ENCODE data around the gene GAGE2A. TPM values are rescaled to one million over a fixed set of nuclear protein-coding genes. Genes with fewer than 3 reads are reported as not detected.

Gene GAGE2A
- total and polyA plus RNA-seq, 2 of the 13 experiments (the other 11 are each of a cell fraction or from before 2014, with no cell fraction given) = not detected

- TF ChIP-seq SIX4 (CRISPR knock-in tag; IDR thresholded peaks at IDR 0.05) (no peak), ZBTB20 (CRISPR knock-in tag; IDR thresholded peaks at IDR 0.05; ENCODE audit: borderline replicate concordance, low read depth) (peak; percentile 47; the same call in 1 of the 2 replicates), ZNF597 (CRISPR knock-in tag; IDR thresholded peaks at IDR 0.05) (no peak), PAXIP1 (CRISPR knock-in tag; conservative IDR thresholded peaks at IDR 0.05) (peak; percentile 74), ZSCAN9 (CRISPR knock-in tag; IDR thresholded peaks at IDR 0.05; ENCODE audit: borderline replicate concordance) (no peak), GLMP (CRISPR knock-in tag; IDR thresholded peaks at IDR 0.05; ENCODE audit: borderline replicate concordance) (no peak), ZBTB7A (CRISPR knock-in tag; IDR thresholded peaks at IDR 0.05) (no peak), XRCC5 (optimal IDR thresholded peaks at IDR 0.05; ENCODE audit: low read length) (no peak), ZNF792 (CRISPR knock-in tag; IDR thresholded peaks at IDR 0.05) (no peak), NCOR1 (IDR thresholded peaks at IDR 0.05; ENCODE audit: borderline replicate concordance, low read length) (no peak), SOX13 (IDR thresholded peaks at IDR 0.05) (peak; percentile 56), SOX13 (CRISPR knock-in tag; conservative IDR thresholded peaks at IDR 0.05 in 1 of 2, IDR thresholded peaks at IDR 0.05 in 1 of 2) (peak in 1 of 2 experiments; percentile 68; a peak in 1 of 4 replicates), RXRB (CRISPR knock-in tag; IDR thresholded peaks at IDR 0.05; ENCODE audit: borderline replicate concordance) (peak; percentile 43; the same call in 1 of the 2 replicates), ZNF431 (CRISPR knock-in tag; IDR thresholded peaks at IDR 0.05; ENCODE audit: borderline replicate concordance, low read depth) (no peak; the same call in 1 of the 2 replicates), NONO (IDR thresholded peaks at IDR 0.05) (no peak), NONO (CRISPR knock-in tag; conservative IDR thresholded peaks at IDR 0.05) (0 out of 2 replicates have a peak, but pooled peaks have one; percentile 17), SKIL (CRISPR knock-in tag; IDR thresholded peaks at IDR 0.05; ENCODE audit: borderline replicate concordance) (peak; percentile 17; the same call in 1 of the 2 replicates), TBX2 (CRISPR knock-in tag; IDR thresholded peaks at IDR 0.05; ENCODE audit: borderline replicate concordance) (peak; percentile 64; the same call in 1 of the 2 replicates), HDAC2 (CRISPR knock-in tag; IDR thresholded peaks at IDR 0.05) (peak; percentile 43; the same call in 1 of the 2 replicates), SNAI1 (CRISPR knock-in tag; IDR thresholded peaks at IDR 0.05; ENCODE audit: borderline replicate concordance) (no peak), ZNF331 (CRISPR knock-in tag; IDR thresholded peaks at IDR 0.05) (no peak), MTA3 (CRISPR knock-in tag; IDR thresholded peaks at IDR 0.05) (no peak)
These were observed 21.5 kb downstream of the GAGE2A start (continued) for GRCh38 chrX:49610718-49611310.
